Muscle layer of duodenum (tissue), 2 donors: ENCODE data around the gene KCNMA1.

ENCODE experiments used
- H3K27ac ChIP-seq: one replicate; pipeline ENCODE4 v1.7.0; 2013; ENCODE audit warnings: mild to moderate bottlenecking, low read length
- H3K27me3 ChIP-seq: one replicate; pipeline ENCODE4 v1.7.0; 2013; ENCODE audit warnings: low read depth, mild to moderate bottlenecking, control low read depth, low read length
- H3K36me3 ChIP-seq, 2 donors: one replicate each; pipeline ENCODE4 v1.7.0; 2013; ENCODE audit warnings: low read length in 2 of 2, control low read depth in 1 of 2, mild to moderate bottlenecking in 1 of 2; ENCODE audit not compliant: insufficient read depth in 2 of 2, control insufficient read depth in 1 of 2
- H3K4me1 ChIP-seq, 2 donors: one replicate each; pipeline ENCODE4 v1.7.0; 2013; ENCODE audit warnings: low read length in 2 of 2, mild to moderate bottlenecking in 2 of 2, control low read depth in 1 of 2, moderate library complexity in 1 of 2; ENCODE audit not compliant: insufficient read depth in 2 of 2, control insufficient read depth in 1 of 2
- H3K4me3 ChIP-seq, 2 donors: one replicate each; pipeline ENCODE4 v1.7.0; 2013; ENCODE audit warnings: low read length in 2 of 2, low read depth in 1 of 2, mild to moderate bottlenecking in 1 of 2
- H3K9me3 ChIP-seq, 2 donors: one replicate each; pipeline ENCODE4 v1.7.0; 2013; ENCODE audit warnings: low read length in 2 of 2, control low read depth in 1 of 2, mild to moderate bottlenecking in 1 of 2; ENCODE audit not compliant: control insufficient read depth in 1 of 2
- donor health status: healthy.

Gene KCNMA1

DNA sequence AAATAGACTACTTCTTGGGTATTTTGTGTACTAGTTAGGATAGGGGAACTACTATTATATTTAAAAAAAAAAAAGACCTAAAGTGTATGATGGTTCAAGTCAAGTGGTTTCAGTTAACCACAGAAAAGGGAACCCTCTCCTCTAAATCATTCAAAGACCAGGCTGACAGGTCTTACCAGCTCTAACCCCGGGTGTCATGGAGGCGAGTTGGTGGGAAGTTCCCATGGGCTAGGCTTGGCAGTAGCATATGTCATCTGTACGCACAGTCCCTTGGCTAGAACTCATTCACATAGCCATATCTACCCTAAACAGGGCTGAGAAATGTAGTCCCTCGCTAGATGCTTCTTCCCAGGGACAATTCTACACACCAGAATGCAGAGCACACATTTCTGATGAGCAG is 37.7 kb upstream of the KCNMA1 start:
- Histone ChIP-seq H3K27me3 (no peaks in the 10 kb centered on the region), H3K27ac (no peak overlapping the region), H3K9me3 (no peaks in the 10 kb centered on the region), H3K4me3 (no peak overlapping the region), H3K36me3 (no peaks in the 10 kb centered on the region), H3K4me1 (no peaks in the 10 kb centered on the region)

DNA sequence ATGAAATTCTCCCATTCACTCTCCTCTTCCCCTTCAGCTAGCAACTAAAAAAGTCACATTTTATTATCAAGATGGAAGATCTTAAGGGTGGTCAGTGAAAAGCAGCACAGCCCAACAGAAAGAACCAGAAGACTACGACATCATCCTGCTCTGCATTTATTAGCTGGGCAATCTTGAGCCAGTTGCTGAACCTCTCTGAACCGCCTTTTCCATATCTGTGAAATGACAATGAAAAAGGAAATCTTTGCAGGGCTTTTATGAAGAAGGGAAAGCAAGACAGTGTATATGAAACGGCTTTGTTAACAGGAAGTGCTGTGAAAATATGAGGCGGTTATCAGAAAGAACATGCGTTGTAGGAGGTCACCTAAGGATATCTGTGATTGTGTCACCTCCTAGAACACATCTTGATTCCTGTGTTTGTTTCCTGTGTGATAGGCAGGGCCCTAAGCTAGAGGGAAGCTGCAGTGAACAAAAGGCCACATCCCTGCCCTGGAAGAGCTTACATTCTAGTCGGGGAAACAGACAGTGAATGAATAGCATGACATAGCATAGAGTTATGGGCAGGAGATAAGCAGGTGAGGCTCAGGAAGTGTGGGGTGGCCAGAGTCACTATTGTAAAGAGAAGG is 36.0 kb upstream of the KCNMA1 start:
- H3K36me3 ChIP-seq: no peaks in the 10 kb centered on the region
- H3K27ac ChIP-seq: no peak overlapping the region
- H3K27me3 ChIP-seq: no peaks in the 10 kb centered on the region
- H3K4me3 ChIP-seq: no peak overlapping the region
- H3K4me1 ChIP-seq: no peaks in the 10 kb centered on the region
- no peaks in the 10 kb centered on the region for H3K9me3 ChIP-seq

DNA sequence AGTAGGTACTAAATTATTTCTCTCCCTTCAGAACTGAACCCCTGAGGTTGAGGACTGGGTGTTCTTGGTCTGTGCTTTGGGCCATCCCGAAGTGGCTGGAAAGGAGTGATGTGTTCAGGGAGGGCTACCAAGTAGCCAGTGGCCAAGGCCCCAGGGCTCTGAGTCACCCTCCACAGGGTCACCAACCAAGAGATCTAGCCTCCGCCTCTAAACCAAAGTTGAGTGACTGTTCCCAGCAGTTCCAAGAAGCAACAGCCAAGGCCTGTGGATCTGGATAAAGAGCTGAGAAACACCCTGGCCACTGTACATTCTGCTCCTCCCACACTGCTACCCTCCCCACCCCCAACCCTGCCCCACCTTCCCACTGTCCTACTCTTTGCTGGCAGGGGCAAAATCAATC is 35.5 kb upstream of the KCNMA1 start:
- Histone ChIP-seq H3K36me3 (no peaks in the 10 kb centered on the region), H3K27ac (no peak overlapping the region), H3K9me3 (no peaks in the 10 kb centered on the region), H3K27me3 (no peaks in the 10 kb centered on the region), H3K4me3 (no peak overlapping the region), H3K4me1 (no peaks in the 10 kb centered on the region)

DNA sequence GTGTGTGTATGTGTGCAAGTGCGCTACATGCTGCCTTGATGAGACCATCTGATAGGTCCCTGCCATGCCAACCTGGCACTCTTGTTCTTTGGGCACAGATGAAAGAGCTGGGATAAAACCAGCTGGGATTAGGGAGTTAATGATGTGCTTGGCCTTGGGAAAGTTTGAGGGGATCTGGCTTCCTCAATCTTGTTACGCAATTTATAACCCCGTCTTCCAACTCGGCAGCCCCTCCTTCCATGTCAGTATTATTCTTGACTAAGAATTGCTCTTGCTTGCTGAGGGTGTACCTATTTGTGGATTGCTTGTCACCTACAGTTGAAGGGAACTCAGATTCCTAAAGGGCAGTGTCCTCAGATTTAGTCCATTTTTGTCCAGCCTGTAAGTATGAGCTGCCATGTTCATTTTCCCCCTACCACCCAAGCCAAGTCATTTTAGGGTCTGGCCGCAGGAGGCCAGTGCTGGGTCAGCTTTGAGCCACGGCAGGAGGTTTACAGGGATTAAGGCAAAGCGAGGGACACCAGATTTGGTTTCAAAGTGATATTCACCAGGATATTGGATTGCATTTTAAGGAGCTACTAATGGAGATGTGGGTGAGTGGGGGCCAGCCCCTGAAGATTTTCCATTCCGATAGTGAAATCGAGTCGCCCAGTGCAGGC is 34.1 kb upstream of the KCNMA1 start:
- Histone ChIP-seq H3K4me3 (no peak overlapping the region), H3K9me3 (no peaks in the 10 kb centered on the region), H3K27ac (no peak overlapping the region), H3K27me3 (no peaks in the 10 kb centered on the region), H3K4me1 (no peaks in the 10 kb centered on the region), H3K36me3 (no peaks in the 10 kb centered on the region)

DNA sequence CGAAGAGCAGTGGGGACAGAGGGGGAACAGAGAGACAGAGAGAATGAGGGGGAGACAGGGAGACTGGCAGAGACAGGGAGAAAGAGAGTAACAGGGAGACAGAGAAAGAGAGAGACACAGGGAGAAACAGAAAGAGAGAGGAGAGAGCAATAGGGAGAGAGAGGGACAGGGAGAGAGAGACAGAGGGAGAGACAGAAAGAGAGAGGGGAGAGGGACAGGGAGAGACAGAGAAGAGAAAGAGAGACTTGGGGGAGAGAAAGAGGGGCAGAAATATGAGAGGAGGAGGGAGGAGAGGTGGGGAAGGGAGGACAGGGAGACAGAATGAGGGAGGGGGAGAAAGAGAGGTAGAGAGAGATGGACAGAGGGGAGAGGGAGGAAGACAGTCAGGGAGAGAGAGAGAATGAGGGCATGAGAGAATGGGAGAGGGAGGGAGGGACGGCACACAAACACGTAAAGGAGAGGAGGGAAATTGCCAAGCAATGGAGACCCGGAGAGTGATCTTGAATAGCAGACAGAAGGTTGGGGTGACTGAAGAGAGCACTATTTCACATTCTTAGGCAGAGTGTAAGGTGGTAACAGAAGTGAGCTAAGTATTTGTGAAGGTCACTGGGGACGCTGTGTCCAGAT is 33.3 kb upstream of the KCNMA1 start:
- no peak overlapping the region for H3K4me3 ChIP-seq
- no peaks in the 10 kb centered on the region for H3K27me3 ChIP-seq
- no peaks in the 10 kb centered on the region for H3K9me3 ChIP-seq
- H3K27ac ChIP-seq: no peak overlapping the region
- no peaks in the 10 kb centered on the region for H3K4me1 ChIP-seq
- H3K36me3 ChIP-seq: no peaks in the 10 kb centered on the region

DNA sequence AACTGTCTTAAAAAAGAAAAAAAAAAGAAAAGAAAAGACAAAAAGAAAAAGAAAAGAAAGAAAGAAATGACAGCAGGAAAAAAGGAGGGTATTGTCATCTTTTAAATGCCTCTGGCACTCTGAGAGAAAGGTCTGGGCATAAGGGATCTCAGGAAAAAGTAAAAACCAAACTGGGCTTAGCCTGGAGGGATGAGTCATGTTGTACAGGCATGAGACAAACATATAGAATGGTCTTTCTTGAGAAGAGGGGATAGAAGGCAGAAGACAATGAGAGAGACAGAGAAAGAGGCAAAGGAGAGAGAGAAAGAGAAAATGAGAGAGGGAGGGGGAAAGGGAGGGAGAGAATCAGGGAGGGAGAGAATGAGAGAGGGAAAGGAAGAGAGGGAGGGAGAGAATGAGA is 32.3 kb upstream of the KCNMA1 start:
- Histone ChIP-seq H3K4me3 (no peak overlapping the region), H3K27me3 (no peaks in the 10 kb centered on the region), H3K27ac (no peak overlapping the region), H3K4me1 (no peaks in the 10 kb centered on the region), H3K9me3 (no peaks in the 10 kb centered on the region), H3K36me3 (no peaks in the 10 kb centered on the region)

DNA sequence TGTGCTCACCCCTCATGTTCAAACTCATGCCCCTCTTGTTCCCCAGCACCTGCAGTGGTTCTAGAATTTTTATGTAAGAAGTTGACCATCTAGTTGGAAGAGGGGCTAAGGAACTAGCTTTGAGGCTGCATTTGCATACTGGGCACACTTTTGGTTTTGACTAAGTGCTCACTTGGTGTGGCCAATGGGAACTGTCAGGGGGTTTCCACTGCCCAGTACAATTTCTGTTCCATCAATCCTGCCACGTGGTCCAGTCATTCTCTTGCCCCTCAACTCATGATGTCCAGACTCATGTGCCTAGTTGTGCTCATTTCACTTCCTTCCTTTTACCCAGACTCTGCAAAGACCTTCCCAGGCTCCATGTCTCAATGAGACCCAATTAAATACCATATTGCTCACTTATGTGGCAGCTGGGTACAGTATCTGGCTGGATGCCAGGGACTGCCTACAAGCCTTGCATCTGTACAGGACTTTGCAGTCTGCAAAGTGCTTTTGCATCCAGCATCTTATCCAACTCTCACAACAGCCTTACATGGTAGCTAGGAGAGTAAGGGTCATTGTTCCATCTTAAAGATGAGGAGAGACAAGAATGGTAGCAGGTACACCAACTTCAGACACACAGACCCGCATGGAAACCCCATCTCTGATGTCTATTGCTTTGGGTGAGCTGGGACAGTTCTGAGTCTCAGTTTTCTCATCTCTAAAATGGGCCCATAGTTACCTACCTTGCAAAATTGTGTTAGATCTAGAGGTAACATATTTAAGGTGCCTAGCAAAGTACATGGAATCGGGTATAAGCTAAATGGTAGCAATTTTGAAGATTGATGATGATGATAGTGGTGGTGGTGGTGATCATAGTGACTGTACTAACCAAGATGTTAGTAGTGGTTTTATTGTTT is 30.1 kb upstream of the KCNMA1 start:
- Histone ChIP-seq H3K27me3 (no peaks in the 10 kb centered on the region), H3K4me1 (no peaks in the 10 kb centered on the region), H3K27ac (no peak overlapping the region)

DNA sequence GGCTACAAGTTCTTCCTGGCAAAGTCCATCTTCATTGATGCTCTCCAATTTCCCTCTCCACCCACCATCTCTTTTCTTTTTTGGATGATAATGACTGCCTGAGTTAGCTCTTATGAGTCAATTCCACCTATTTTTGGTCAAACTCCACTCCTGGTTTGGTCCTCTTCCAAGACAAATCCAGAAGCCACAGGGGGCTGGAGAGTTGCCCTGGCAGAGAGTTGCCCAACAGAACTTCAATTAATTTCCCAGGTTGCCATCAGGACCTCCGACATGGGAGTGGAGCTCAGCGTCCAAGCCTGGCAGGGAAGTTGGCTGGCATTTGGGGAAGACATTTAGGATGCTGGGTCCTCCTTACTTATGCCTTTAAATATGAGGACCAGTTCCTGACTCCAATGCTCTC is 29.2 kb upstream of the KCNMA1 start:
- no peaks in the 10 kb centered on the region for H3K9me3 ChIP-seq
- no peak overlapping the region for H3K27ac ChIP-seq
- H3K36me3 ChIP-seq: no peaks in the 10 kb centered on the region
- no peaks in the 10 kb centered on the region for H3K4me1 ChIP-seq
- H3K27me3 ChIP-seq: no peaks in the 10 kb centered on the region
- no peak overlapping the region for H3K4me3 ChIP-seq

More for the DNA sequence above, 30.1 kb upstream of the KCNMA1 start:
- Histone ChIP-seq H3K9me3 (no peaks in the 10 kb centered on the region), H3K4me3 (no peak overlapping the region), H3K36me3 (no peaks in the 10 kb centered on the region)

DNA sequence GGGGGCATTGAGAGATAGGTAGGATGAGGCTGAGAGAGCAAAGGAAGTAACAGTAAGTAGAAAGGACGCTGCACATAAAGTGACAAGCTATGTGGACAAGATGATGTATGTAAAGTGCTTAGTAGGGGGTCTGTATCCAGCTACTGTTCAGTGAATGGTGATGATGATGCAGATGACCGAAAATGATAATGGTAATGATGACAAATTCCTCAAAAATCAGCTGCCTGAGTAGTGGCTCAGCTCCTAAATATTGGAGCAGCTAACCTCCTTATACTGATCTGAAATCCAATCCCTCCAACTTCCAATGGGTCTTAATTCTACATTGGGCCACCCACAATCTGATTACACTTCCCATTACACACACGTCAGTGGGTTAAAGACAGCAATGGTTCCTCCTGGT is 27.1 kb upstream of the KCNMA1 start:
- no peak overlapping the region for H3K27ac ChIP-seq
- no peaks in the 10 kb centered on the region for H3K9me3 ChIP-seq
- no peaks in the 10 kb centered on the region for H3K27me3 ChIP-seq
- H3K4me1 ChIP-seq: no peaks in the 10 kb centered on the region
- H3K4me3 ChIP-seq: no peak overlapping the region
- no peaks in the 10 kb centered on the region for H3K36me3 ChIP-seq

DNA sequence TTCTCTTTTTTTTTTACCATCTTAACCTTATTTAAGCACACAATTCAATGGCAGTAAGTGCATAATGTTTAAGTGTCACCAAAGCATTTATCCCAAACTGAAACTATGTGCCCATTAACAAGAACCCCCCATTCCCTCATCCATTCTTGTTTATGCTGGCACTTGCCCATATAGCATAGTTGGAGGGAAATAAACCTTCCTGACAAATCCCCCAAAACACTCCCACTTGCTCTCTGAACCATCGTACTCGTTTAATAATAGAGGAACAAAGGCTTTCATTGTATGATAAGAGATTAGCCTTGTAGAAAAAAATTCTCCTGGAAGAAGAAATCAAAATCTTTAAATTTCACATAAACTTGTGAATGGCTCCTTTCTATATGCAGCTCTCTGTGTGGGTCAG is 26.4 kb upstream of the KCNMA1 start:
- H3K27me3 ChIP-seq: no peaks in the 10 kb centered on the region
- no peaks in the 10 kb centered on the region for H3K4me1 ChIP-seq
- H3K4me3 ChIP-seq: no peak overlapping the region
- H3K9me3 ChIP-seq: peaks cover 0 to 3% of the 10 kb centered on the region in 2 donors
- H3K27ac ChIP-seq: no peak overlapping the region
- H3K36me3 ChIP-seq: no peaks in the 10 kb centered on the region

DNA sequence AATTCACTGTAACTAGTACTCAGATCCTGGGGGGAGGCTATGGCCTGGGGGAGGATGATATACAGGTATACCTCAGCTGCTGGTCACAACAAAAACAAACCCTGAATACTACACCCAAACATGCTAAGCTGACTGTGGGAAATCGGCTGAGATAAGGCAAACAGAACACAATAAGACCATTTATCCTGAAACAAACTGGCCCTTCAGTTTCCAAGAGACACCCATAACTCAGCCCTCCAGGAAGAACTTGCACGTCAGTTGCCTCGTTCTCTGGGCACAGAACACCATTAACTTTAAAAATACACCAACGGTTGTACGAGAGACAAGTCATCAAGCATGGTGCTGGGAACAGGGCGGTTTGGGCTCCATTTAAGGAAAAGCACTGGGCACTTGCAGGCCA is 24.1 kb upstream of the KCNMA1 start:
- Histone ChIP-seq H3K36me3 (no peaks in the 10 kb centered on the region), H3K27me3 (no peaks in the 10 kb centered on the region), H3K4me3 (no peak overlapping the region), H3K9me3 (peaks cover 0 to 3% of the 10 kb centered on the region in 2 donors), H3K27ac (no peak overlapping the region), H3K4me1 (no peaks in the 10 kb centered on the region)
